GM19372 (cell line): ENCODE data around the gene POLR3G.

Source experiments
- ATAC-seq: cut with Tn5 transposase; IDR thresholded peaks from one replicate; pipeline ENCODE4 v1.9.1; 2021; ENCODE audit warnings: mild to moderate bottlenecking, low read depth, moderate library complexity; ENCODE audit not compliant: unreplicated experiment

Gene POLR3G

GRCh38 chr5:90549729-90550275 is 75.1 kb downstream of the POLR3G start:
- no peak for ATAC-seq

- ATAC-seq, result no peak
These were observed 76.3 kb downstream of the POLR3G start for GRCh38 chr5:90550963-90551362.

GRCh38 chr5:90551376-90551775 is 76.7 kb downstream of the POLR3G start:
- ATAC-seq, result no peak

GRCh38 chr5:90553711-90554110 is 79.0 kb downstream of the POLR3G start:
- ATAC-seq, result no peak

DNA sequence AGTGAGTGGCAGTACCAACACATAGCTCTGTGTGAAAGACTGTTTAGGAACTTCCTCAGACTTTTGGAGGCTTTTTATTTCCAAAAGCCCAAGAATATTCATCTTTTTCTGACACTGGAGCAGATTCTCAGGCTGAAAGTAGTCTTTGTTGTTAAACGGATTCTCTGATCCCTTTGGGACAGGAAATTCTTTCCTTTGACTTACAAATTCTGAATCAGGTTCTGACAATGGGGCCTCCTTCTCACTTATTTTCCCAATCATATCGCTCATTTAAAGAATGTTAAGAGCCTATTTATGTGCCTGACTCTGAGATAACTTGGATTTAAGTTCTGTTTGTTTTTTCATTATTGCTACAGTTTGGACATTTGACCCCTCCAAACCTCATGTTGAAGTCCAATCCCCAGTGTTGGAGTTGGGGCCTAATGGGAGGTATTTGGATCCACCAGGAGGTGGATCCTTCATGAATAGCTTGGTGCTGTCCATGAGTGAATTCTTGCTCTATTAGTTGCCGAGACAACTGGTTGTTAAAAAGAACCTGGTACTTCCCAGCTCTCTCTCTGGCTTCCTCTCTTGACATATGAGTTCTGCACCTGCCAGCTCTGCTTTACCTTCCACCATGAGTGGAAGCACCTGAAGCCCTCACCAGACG is 79.8 kb downstream of the POLR3G start:
- ATAC-seq, result no peak

- ATAC-seq, result no peak
These were observed 81.0 kb downstream of the POLR3G start for GRCh38 chr5:90555666-90556065.

DNA sequence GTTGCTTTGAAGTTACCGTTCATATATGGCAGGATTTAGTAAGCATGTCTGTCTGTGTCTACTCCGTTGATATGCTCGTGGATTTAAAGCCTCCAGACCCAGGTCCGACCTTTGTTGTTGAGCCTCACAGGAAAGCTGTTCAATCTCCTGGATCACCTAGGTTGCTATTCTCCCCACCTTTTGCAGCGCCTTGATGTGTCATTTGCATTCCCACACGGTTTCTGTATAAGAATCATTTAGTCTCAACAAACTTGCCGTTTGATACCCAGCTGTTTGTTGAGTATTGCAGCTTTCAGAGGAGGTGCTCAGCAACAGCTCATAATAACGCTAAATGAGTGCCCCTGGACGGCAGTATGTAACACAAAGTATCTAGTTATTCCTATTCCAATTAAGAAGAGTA is 82.7 kb downstream of the POLR3G start:
- no peak for ATAC-seq

- no peak for ATAC-seq
These were observed 83.2 kb downstream of the POLR3G start for GRCh38 chr5:90557871-90558270.

DNA sequence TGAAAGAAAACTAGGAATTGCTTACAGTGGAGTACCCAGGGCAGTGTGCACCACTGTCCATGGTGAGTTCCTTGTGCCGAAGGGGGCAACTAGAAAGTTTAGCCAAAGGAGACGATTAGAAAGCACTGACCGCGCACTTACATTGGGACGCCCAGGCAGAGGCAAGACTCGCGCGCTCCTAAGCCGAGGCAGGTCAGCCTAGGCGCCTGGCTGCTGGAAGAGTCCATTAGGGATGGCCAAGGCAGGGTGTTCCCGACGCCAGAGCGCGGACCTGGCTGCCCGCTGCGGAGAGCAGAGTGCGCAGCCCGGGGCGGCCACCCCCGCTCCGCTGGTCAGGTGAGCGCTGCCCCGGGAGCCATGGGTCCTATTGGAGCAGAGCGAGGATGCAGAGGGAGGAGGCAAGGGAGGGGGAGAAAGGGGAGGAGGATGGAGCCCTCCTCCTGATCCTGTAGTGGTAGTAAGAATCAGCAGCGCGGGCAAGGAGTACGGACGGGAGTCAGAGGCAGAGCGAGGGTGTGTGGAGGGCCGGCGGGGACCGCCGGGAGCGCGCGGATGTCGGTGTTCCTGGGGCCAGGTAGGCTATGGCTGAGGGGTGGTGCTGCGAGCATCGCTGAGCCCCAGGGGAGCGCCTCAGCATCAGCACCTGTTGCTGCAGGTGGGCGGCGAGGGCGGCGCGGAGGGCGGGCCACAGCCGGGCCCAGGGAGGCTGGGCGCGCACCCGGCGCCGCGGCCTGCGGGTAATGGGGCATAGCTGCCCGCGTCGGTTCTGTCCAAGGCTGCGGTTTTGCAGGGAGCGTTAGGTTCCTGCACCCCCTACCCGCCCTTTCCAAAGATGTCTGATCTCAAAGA is 83.9 kb downstream of the POLR3G start, which contains the start of gene ADGRV1:
Gene ADGRV1, plus strand, starts transcription at position 454 of the 849 bp plus-strand sequence. Its CDS starts 99 bp downstream, at position 553.
- no peak for ATAC-seq

DNA sequence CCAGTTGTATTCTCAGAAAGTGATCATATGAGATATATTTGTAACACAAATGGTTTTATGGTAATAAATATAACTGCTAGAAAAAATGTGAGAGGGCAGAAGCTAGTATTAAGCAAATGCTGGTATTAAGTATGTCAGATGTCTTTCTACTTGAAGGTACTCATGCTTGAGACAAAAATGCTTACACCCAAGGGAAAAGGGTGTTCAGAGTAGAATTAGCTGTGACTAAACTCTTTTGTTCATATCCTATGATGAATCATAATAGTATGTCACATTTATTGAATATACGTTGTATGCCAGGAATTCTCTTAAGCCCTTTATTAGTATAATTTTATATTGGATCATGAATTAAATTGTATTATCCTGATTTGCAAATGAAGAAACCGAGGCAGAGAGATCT is 86.1 kb downstream of the POLR3G start:
- ATAC-seq, result no peak

GRCh38 chr5:90561766-90562165 is 87.1 kb downstream of the POLR3G start:
- ATAC-seq, result no peak

DNA sequence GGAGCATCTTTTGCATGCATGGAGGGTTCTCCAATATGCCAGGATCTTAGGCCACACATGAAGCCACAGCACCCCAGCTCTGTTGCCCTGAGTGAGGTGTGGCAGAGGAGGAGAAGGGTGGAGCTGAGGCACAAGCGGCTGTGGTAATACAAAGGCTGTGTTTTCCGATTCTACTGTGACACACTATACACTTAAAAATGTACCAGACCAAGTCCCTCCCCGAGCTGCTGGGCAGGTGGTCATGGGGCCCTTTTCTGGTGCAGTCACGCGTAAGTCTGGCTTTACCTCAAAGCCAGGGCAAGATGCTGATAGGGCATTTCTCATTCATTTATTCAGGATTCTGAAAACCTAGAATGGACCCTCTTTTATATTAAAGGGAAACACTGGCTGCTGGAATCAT is 87.7 kb downstream of the POLR3G start:
- ATAC-seq, result no peak

DNA sequence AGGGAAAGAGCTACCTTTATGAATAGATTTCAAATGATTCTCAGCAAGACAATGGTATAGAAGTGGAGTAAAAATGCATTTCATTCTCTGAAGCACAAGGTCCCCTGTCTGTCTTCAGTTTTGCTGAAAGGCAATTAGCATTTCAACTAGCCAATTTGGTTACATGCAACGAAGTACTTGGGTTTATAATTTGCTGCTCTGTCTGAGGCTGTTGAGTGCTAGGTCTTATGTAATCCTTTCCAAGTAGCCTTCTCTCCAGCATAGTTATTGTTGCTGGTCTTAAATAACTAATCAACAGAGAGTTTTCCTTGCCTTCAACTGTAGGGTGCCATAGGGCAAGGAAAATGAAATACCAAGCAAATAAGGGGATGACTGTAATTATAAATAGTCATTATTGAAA is 88.4 kb downstream of the POLR3G start:
- ATAC-seq, result no peak
